HG03135 (cell line): ENCODE results near the gene TICAM1.
"Not testable (repeated sequence)": the region's sequence is repeated elsewhere in the genome, so short reads cannot be mapped to it uniquely, and the experiment has no call there.

ENCODE experiments used
- ATAC-seq: cut with Tn5 transposase; IDR thresholded peaks from one replicate; pipeline ENCODE4 v1.9.1; 2021; ENCODE audit warnings: mild to moderate bottlenecking, moderate library complexity; ENCODE audit not compliant: unreplicated experiment

The TICAM1 gene

GRCh38 chr19:4845975-4846374, 14.5 kb upstream of the TICAM1 start:
- not testable (repeated sequence) for ATAC-seq

- ATAC-seq = no peak
Measured at GRCh38 chr19:4844348-4845179, 13.1 kb upstream of the TICAM1 start.

GRCh38 chr19:4843647-4843965, 12.1 kb upstream of the TICAM1 start:
- no peak for ATAC-seq

- no peak for ATAC-seq
Measured at GRCh38 chr19:4839192-4839591, 7.7 kb upstream of the TICAM1 start.

- ATAC-seq = no peak
Measured at GRCh38 chr19:4832776-4833175, 1.3 kb upstream of the TICAM1 start.

GRCh38 chr19:4831979-4832340, 448 bp upstream of the TICAM1 start:
- not testable (repeated sequence) for ATAC-seq

- no peak for ATAC-seq
Measured at GRCh38 chr19:4830768-4831265, 695 bp downstream of the TICAM1 start.

- no peak for ATAC-seq
Measured at GRCh38 chr19:4830332-4830731, 1.2 kb downstream of the TICAM1 start.

GRCh38 chr19:4829001-4829712, 2.4 kb downstream of the TICAM1 start:
- no peak for ATAC-seq

GRCh38 chr19:4823577-4823976, 7.9 kb downstream of the TICAM1 start:
- ATAC-seq = no peak

- ATAC-seq = not testable (repeated sequence)
Measured at GRCh38 chr19:4822354-4822753, 9.2 kb downstream of the TICAM1 start.

GRCh38 chr19:4821265-4821664, 10.2 kb downstream of the TICAM1 start:
- ATAC-seq = no peak

- ATAC-seq = no peak
Measured at GRCh38 chr19:4817467-4818277, 13.8 kb downstream of the TICAM1 start.

GRCh38 chr19:4816950-4817278, 14.6 kb downstream of the TICAM1 start:
- ATAC-seq = no peak

GRCh38 chr19:4816202-4816949, 15.1 kb downstream of the TICAM1 start:
- no peak for ATAC-seq

- no peak for ATAC-seq
Measured at GRCh38 chr19:4815426-4816201, 15.9 kb downstream of the TICAM1 start.

- no peak for ATAC-seq
Measured at GRCh38 chr19:4814625-4815425, 16.7 kb downstream of the TICAM1 start.

GRCh38 chr19:4811328-4812131, 20.0 kb downstream of the TICAM1 start:
- ATAC-seq = no peak
